NCI-H69 (cell line): ENCODE measurements around the gene ZDHHC11B.
"Not testable (repeated sequence)": the region's sequence is repeated elsewhere in the genome, so short reads cannot be mapped to it uniquely, and the experiment has no call there.

Experiments
- DNase-seq: peaks from one replicate; lab custom pipeline; 2025; lab: John Stamatoyannopoulos, UW

The ZDHHC11B gene

GRCh38 chr5:715636-716035 is 68.9 kb downstream of the ZDHHC11B start:
- not testable (repeated sequence) for DNase-seq

DNA sequence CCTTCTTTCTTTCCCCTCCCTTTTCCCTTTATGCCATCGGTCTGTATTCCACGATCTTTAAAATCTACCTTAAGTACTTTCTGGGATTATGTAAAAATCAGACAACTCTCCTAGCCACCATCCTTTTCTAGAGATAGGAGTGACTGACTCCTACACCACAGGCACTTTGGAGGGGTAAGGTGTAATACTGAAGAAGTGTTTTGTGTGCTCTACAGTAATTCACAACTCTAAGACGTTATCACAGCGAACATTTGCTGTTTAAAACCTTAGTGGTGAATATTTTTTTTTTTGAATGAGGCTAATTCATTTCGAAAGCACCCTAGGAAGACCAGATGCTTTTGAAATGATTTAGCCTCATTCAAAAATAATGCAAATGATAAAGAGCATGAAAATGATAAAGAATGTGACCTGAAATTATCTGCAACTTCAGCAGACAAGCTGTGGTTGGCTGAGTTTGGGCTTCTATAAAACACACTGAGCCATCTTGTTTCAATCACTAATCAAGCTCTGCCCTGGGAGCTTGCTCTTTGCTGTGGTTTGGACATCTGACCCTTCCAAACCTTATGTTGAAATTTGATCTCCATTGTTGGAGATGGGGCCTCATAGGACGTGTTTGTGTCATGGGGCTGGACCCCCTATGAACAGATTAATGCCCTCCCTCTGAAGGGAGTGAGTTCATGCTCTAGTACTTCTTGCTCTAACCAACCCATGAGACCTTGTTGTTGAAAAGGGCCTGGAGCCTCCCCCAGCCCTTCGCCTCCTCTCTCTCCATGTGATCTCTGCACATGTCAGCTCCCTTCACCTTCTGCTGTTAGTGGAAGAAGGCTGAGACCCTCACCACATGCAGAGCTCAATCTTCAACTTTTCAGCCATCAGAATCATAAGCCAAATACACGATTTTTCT is 70.1 kb downstream of the ZDHHC11B start:
- DNase-seq: not testable (repeated sequence)

GRCh38 chr5:713686-714085 is 70.8 kb downstream of the ZDHHC11B start:
- DNase-seq: not testable (repeated sequence)

DNA sequence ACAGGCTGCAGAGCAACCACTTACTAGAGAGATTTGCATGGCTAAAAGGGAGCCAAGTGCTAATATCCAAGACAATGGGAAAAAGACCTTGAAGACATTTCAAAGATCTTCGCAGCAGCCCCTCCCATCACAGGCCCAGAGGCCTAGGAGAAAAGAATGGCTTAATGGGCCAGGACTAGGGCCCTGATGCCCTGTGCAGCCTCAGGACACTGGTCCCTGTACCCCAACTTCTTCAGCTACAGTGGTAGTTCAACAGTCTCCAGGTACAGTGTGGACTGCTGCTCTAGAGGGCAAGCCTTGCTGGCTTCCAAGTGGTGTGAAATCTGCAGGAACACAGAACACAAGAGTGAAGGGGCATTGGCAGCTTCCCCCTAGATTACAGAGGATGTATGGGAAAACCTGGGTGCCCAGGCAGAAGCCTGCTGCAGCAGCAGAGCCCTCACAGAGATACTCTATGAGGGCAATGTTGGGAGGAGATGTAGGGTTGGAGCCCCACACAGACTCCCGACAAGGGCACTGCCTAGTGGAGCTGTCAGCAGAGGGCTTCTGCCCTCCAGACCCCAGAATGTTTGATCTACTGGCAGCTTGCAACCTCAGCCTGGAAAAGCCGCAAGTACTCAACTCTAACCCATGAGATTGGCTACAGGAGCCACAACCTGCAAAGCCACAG is 75.5 kb downstream of the ZDHHC11B start:
- not testable (repeated sequence) for DNase-seq

DNA sequence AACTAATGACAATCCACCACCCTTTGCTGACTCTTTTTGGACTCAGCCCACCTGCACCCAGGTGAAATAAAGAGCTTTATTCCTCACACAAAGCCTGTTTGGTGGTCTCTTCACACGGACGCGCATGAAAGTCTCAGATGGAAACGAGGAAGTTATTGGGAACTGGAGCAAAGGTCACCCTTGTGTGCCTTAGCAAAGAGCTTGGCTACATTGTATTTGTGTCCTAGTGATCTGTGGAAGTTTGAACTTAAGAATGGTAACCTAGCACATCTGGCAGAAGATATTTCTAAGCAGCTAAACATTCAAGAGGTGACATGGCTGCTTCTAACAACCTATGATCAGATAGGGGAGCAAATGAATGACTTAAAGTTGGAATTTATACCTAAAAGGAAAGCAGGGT is 76.2 kb downstream of the ZDHHC11B start:
- DNase-seq: not testable (repeated sequence)

GRCh38 chr5:706127-706526 is 78.4 kb downstream of the ZDHHC11B start:
- DNase-seq: not testable (repeated sequence)

DNA sequence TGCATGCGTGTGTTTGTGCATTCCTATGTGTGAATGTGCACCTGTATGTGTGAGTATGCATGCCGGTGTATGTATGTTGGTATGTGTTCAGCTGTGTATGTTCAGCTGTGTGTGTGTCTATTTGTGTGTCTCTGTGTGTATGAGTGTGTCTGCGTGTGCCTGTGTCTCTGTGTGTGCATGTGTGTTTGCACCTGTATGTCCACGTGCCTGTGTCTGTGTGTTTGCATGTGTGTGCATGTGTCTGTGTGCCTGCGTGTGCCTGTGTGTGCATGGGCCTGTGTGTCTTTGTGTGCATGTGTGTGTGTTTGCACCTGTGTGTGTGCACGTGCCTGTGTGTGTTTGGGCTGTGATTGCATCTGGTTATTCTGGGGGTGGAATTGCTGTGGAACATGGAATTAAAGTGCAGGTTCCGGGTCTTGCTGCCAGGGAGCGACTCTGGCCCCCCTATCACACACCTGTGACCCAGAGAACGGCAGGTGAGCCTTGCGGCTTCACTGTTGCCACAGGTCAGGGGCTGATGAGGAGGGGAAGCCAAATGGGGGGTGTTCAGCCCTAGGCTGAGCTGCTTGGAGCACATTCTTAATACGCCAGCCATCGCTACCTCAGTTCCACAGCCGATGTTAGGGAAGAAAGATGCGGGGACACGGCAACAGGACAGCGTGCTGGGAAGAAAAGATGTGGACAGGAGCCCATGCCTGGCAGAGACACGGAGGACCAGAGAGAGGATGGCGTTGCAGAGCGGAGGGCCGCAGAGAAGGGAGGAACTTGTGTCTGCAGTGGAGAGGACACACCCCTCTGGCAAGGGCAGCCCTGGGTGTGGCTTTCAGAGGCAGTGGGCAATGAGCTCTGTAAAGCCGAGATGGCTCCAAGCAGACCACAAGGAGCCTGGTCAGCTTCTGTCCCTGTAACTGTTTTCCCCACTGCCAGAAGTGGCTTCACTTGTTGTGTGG is 87.5 kb downstream of the ZDHHC11B start:
- DNase-seq: peak; percentile 19

DNA sequence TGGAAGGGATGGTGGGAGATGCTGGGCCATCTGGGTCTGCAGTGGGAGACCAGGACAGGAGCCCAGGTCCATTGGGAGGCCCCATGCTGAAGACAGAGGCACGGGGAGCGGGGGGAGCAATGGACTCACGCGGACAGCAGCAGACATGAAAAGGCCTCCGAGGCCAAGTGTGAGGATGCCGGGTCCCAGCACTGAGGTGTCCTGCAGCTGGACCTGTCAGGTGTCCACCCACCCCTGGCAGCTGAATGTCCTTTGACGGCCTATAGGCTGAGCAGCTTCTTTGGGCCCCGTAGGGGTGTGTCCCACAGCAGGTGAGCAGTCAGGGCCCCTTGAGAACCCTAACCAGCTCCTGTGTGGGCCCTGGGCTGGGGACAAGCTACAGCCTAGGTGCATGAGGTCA is 88.3 kb downstream of the ZDHHC11B start:
- not testable (repeated sequence) for DNase-seq

DNA sequence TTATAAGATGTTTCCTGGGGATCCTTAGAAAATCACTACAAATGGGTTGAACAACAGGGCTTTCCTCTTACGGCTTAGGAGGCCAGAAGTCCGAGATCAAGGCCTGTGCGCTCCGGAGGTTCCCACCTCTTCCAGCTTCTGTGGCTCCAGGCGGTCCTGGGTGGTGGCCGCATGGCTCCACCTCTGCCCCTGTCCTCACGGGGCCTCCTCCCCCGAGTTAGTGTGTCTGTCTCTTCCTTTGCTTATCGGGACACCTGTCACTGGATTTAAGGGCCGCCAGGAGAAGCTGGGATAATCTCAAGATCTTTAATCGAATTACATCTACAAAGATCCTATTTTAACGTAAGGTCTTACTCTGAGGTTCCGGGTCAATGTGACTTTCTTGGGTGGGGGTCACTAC is 89.1 kb downstream of the ZDHHC11B start:
- DNase-seq: not testable (repeated sequence)

DNA sequence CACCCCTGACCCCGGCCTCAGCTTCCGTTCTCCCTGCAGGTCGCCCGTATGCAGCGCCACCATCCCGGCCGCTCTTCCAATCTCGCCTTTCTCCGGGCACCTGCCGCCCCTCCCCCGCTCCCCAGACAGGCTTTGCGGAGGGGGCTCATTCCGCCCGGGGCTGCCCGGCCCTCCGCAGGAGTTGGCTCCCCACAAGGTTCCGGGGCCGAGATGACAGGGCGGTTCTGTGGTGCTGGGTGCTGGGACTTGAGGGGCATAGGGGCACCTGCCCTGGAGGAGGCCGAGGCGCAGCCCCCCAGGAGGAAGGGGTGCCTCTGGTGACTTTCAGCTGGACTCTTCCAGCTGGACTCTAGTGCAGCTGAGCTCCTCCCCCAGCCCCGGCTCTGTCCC is 90.5 kb downstream of the ZDHHC11B start:
- peak; percentile 26 for DNase-seq

DNA sequence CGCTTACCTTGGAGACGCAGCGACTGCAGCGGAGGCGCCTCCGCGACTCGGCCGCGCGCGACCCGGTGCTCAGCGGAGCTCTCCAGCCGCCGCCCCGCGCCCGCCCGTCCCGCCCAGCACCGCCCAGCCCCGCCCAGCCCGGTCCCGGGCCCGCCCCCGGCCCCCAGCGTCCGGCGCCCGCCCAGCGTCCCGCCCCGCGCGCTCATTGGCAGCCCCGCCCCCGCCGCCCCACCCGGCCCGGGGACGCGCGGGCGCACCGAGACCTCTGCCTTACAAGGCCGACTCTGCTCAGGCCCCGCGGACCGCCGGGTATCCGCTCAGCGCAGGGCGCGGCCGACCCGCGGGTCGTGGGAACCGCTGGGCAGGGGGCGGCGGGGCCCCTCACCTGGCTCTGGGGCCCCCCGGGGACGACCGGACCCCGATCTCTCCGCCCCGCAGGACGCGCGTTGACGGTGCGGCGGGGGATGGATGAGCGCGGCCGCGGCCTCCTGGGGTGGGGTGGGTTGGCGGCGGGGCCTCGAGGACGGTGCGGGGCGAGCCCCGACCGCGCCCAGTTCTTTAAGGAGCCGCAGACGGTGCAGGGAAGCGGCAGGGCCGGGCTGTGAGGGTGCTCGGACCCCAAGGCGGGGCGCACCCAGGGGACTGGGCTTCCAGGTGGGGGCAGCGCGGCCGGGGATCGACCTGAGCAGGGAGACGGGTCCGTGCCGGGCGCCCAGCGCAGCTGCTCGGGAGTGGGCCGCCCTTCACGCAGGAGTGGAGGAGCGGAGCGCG is 91.1 kb downstream of the ZDHHC11B start, which contains the start of gene TPPP:
Gene TPPP (minus strand): TSS at position 82 of the 771 bp plus-strand sequence. CDS start 15,292 bp downstream, outside the sequence.
- peak; percentile 96 for DNase-seq

DNA sequence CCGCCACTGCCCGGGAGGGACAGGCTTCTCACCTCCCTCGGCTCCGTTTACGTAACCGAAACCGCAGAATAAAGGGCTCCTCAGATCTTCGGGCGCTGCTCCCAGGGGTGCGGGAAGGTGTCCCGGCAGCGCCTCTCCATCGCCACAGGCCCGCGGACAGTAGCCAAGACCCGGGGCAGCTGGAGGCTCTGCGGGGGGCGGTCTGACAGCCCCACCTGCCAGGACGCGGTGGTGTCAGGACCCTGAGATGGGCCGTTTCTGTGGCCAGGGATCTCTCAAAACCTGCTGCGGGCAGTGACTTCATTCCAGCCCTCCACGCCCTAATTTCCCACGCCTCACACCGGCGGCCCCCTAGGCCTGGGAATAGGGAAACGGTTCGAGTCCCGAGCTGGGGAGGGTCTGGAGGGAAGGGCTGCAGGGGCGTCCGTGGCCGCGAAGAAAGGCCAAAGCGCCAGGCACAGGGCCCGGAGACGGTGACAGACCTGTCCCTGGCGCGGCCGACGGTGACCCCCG is 91.9 kb downstream of the ZDHHC11B start:
- DNase-seq: peak; percentile 63

DNA sequence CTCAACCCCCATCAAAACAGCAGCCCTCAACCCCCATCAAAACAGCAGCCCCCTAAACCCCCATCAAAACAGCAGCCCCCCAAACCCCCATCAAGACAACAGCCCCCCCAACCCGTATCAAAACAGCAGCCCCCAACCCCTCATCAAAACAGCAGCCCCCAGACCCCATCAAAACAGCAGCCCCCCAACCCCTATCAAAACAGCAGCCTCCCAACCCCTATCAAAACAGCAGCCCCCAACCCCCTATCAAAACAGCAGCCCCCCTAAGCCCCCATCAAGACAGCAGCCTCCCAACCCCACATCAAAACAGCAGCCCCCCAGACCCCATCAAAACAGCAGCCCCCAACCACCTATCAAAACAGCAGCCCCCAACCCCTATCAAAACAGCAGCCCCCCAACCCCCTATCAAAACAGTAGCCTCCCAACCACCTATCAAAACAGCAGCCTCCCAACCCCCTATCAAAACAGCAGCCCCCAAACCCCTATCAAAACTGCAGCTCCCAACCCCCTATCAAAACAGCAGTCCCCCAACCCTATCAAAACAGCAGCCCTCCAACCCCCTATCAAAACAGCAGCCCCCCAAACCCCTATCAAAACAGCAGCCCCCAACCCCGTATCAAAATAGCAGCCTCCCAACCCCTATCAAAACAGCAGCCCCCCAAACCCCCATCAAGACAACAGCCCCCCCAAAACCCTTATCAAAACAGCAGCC is 92.6 kb downstream of the ZDHHC11B start:
- peak; percentile 28 for DNase-seq

DNA sequence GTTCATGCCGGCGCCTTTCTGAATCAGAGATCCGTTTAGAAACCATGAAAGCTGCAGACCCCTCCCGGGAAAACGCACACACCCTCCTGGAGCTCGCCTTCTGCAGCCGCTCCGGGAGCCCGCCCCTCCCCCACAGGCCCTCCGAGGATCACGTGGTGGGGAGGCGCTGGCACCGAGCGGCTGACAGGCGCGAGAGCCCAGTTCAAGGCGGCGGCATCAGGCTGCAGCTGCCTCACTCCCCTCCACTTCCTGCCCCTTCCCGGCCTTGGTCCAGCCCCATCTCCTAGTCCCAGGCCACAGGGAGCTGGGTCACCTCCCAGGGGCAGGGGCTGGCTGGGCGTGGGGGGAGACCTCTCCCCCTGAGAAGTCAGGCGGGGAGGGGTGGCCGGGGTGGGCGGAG is 93.5 kb downstream of the ZDHHC11B start:
- DNase-seq: not testable (repeated sequence)

DNA sequence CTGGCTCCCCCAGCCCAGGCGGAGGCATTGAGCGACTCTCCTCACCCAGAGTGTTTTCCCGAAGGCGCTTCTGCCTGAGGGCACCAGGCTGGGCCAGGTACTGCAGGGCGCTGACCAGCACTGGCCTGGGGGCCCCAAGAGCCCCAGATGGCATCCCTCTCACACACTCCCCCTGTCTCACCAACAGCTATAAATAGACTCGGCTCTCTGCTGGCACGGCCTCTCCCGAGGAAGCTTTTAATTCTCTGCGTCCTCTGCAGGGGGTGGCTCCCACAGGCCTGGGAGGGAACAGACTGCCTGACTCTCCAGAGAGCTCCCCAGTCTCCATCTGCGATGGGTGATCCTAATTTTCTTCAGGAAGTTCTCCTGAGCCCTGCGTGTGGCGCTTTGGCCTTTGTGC is 94.2 kb downstream of the ZDHHC11B start:
- DNase-seq: not testable (repeated sequence)

GRCh38 chr5:688348-689010 is 96.0 kb downstream of the ZDHHC11B start:
- not testable (repeated sequence) for DNase-seq

DNA sequence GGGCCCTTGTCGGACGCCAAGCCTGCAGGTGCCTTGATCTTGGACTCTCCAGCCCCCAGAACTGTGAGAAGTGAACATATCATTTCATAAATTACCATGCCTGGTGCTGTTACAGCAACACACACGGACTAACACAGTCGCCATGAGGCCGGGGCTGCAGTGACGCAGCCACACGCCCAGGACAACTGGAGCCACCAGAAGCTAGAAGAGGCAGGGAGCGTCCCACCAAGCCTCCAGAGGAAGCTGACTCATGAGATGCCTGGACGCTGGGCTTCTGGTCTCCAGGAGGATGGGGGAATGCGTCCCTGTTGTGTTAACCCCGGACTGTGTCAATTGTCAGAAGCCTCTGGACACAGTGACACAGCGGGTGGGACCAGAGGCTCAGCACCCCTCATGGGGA is 97.6 kb downstream of the ZDHHC11B start:
- not testable (repeated sequence) for DNase-seq

- not testable (repeated sequence) for DNase-seq
Measured at GRCh38 chr5:686172-686523, 98.4 kb downstream of the ZDHHC11B start.

- no peak for DNase-seq
Measured at GRCh38 chr5:685262-686171, 99.0 kb downstream of the ZDHHC11B start.
